SKM-1 treated with dmso at 0.1 percent for 144 hours (cell line): ENCODE measurements around the gene APBB2.
"Not testable (repeated sequence)": the region's sequence is repeated elsewhere in the genome, so short reads cannot be mapped to it uniquely, and the experiment has no call there.

Source experiments
- DNase-seq: peaks from one replicate; lab custom pipeline; 2025; ENCODE audit not compliant: unreplicated experiment; lab: John Stamatoyannopoulos, UW

The APBB2 gene

DNA sequence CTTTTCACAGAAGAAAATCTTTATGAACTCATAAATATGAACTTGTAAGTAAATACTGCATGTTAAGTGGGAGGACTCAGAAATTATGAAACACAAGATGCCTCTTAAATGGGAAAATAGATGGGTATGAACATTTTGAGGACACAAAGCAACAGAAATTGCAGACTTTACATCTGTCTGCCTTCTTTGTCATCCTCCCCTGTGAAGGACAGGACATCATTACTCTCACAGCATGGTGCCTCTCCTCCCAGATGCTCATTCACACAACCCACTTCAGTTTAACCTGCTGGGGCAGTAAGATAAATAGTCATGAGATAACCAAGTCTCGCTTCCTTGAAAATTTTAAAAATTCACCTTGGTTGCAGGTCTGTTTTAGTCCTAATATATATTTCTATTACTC is 144.5 kb downstream of the APBB2 start:
- DNase-seq = no peak

DNA sequence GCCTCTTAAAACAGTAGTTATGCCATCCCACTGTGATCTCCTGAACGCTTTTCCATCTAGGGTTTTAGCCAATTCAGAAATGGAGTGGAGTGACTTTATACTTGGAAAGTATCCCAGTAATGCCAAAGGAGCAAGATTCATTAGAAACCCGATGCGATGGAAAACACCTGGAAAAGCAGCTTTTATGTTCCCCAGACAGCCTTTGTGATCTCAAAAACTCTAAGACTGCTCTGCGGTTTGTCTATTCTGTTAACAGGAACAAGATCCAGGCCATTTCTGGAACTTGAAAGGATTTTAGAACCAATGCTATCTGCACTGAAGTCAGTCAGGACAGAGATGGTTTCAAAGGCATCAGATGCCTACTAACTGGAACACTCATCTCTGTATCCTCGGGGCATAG is 145.1 kb downstream of the APBB2 start:
- DNase-seq = no peak

DNA sequence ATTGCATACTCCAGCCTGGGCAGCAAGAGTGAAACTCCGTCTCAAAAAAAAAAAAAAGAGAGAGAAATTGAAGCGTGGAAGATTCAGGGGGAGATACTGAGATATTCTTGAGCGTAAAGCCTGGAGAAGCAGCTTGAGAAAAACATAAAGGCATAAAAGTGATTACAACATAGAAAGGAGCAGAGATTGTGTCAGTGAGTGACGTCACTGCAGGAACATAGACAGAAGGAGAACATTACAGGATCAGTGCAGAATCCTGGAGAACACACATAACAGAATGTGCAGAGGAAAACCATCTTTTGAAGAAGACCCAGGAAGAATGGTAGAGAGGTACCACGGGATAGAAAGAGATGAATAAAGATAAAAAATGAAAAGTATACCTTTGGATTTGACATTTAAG is 147.0 kb downstream of the APBB2 start:
- DNase-seq = no peak

DNA sequence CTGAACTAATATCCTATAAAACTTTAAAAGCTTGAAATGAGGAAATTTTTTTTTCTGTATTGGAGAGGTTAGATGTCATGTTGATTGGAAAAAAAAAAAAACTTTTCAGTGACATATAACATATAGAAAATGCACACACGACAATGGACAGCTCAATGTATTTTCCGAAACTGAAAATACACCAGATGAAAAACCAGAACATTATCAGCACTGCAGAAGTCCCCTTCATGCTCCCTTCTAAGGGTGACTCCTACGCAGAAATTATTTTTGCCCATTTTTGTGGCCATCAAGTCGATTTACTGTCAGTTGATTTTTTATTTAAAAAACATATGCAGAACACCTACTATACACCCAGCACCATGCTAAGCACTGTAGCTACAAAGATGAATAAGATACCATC is 148.3 kb downstream of the APBB2 start:
- no peak for DNase-seq

DNA sequence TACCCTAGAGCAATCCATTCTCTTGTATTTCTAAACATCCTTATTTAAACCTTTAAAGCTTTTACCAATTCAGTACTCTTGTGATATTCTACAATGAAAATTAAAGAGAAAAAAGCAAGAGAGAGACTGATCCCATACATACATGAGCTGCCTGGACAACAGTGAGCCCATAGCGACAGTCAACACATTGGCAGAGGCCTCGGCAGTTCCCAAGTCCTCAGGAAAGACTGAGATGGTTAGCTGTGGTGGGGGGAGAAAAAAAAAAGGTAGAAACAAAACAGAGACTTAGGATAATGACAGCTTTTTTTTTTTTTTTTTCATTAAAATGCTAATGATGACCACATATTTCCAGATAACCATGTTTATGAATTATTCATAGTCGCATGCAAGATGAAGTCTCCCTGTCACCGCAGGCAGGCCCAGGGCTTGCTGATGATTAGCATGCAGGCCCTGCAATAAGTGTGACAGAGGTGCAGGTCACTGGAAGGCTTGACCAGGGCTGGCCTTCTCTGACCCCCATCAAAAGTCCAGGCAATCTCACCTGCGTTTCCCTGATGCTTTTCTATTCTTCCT is 148.8 kb downstream of the APBB2 start:
- no peak for DNase-seq

DNA sequence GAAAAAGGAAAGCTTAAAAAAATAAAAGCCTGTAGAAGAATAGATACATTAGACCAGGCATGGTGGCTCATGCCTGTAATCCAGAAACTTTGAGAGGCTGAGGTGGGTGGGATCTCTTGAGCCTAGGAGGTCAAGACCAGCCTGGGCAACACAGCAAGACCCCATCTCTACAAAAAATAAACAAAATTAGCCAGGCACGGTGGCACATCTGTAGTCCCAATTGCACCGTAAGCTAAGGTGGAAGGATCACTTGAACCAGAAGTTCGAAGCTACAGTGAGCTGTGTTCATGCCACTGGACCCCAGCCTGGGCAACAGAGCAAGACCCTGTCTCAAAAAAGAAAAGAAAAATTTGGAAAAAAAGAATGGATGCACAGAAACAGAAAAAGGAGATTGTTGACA is 149.4 kb downstream of the APBB2 start:
- DNase-seq = no peak

DNA sequence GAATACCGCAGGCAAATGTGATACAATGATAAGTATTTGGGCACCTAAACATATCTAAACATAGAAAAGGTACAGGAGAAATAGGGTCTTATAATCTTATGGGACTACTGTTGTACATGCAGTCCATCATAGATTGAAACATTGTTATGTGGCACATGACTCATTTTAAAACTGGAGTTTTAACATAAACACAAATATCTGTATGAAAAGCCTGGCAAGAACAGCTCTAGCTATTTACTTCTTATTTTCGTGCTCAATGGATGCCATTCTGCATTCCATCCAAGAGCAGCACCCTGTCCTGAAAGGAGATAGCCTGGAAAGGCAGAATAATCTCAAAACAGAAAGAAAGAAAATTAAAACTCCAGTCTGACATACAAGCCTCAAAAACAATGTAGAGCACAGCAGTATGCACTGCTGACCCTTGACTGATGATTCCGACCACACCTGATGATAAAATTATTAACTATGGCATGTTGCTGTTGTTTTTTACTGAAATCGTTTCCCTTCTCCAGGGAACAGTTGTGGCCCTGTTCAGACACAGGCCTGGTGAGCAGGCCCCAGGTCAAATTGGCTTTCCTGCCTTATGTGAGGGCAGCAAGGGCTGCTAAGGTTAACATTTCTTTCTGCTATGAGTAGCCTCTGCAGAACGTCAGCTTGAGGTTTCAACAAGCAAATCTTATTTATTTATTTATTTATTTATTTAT is 152.7 kb downstream of the APBB2 start:
- DNase-seq = no peak

DNA sequence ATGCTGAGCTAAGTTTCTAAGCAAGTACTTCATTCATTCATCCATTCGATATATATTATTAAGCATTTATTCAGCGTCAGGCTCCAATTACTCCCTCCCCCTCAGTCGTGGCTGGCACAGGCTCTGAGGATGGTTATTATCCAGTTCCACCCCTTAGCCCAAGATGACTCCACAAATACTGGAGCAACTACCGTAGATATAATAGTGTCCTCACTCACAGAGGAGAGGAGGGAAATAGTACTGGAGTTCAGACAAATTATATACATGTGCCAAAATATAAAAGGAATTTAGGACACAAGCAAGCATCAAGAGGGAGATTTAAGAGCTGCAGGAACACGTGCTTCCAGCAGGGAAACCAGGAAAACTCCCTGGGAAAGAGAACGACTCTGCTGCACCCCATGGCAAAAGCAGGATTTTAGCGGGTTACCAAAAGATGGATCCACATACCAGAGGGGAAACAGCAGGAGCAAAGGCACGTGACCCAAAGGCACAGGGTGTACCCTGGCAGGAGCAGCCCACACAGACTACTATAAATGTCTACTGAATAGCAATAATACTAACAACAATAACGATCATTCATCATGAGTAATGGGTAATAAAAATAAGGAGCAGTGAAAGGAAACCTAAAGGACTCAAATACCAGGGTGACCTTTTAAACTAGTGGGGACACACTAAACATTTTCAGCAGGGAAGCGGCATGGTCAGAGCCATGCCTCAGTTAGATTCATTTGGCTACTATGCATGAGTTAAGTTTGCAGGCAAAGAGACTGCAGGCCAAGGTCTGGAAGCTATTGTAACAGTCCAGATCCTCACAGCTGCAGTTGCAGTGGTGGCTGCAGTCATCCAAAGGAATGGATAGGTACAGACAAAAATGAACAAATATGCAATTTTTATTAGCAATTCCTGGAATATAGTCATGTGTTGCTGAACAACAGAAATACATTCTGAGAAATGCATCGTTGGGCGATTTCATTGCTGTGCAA is 153.7 kb downstream of the APBB2 start:
- DNase-seq = no peak

DNA sequence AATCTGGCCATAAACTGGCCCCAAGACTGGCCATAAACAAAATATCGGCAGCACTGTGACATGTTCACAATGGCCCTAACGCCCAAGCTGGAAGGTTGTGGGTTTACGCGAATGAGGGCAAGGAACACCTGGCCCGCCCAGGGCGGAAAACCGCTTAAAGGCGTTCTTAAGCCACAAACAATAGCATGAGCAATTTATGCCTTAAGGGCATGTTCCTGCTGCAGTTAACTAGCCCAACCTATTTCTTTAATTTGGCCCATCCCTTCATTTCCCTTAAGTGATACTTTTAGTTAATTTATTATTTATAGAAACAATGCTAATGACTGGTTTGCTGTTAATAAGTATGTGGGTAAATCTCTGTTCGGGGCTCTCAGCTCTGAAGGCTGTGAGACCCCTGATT is 154.9 kb downstream of the APBB2 start:
- DNase-seq = not testable (repeated sequence)

DNA sequence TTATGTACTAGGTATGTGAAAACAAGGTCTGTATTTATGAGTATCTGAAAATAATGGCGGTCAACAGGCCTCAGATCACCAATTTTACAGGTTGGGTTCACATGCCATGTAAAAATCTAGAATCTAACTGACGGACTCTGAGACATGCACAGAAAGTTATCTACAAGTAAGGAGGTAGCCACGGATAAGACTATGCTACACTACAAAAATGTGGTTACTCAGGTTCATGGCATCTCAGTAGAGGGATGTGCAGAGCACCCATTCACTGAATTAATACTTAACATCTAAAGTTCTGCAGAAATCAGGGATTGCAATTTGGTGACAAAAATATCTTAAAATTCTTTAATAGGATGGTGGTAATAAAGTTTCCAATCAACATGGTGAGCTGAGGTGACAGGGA is 155.9 kb downstream of the APBB2 start:
- no peak for DNase-seq

DNA sequence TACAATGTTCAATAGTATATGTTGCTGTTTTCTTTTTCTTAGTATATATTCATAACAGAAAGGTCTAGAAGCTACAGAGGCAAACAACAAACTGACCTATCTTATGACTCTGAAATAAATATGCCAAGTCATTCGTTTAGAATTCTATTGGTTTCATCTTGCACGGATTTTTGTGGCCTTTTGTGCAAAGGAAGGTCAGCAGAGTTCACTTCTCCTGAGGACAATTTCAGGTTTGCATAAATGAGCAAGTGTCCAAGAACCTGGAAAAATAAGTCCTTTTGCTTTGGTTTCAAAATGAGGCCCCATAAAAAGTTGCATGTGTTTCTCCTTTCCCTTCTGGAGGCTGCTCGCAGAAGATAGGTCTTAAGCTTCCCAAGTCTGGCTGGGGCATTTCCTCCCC is 156.9 kb downstream of the APBB2 start:
- DNase-seq = no peak

DNA sequence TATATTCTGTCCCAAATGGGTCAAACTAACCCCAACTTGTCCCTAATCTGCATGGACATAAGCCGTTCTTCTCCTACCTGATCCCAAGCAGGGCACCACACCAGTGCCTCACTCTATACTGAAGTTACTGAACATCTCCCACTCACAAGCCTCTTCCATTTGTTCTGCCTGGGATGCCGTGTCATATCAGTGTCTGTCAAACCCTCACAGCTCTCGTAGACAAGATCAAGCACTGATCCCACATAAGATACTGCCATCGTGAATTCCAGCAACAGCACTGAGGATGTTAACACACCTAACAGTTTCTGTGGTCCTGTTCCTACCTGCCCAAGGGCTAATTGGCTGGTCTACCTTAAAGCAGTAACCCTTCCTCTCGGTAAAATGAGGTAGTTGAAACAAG is 162.1 kb downstream of the APBB2 start:
- DNase-seq = no peak

DNA sequence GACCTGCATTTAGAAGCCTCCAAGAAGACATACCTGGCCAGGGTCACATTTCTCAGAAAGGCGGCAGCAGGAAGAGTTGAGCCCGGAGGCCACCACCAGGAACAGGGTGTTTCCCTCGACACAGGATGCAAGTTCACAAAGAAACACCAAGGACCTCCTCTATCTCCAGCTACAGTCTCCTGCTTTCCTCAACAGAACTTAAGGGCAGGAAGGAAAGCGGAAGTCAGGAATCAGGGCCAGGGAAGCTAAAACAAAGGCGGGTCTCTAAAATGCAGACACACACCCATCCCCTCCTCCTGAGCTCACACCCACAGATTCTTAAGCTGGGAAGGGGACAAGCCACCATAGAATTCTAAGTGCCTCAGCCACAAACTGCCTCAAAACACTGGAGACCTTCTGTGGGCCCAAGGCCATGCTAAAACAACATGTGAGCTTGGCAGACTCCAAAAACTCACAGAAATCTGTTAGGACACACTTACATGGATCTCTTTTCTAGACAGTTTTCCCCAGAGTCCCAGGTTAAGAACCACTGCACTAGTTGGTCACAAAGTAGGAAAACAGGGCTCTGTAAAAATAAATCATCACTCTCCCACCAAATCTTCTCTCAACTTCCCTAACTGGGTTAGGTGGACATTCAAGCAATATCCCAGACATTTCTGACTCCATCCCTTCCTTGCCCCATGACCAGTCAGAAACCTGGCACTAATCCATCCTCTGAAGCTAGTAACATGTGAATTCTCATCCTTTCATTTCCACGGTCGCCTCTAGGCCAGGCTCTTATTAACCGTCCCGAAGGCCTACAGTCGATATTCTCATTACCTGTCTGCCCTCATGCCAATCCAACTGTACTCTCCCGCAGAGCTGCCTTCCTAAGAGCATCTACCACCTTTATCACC is 163.2 kb downstream of the APBB2 start:
- DNase-seq = no peak

DNA sequence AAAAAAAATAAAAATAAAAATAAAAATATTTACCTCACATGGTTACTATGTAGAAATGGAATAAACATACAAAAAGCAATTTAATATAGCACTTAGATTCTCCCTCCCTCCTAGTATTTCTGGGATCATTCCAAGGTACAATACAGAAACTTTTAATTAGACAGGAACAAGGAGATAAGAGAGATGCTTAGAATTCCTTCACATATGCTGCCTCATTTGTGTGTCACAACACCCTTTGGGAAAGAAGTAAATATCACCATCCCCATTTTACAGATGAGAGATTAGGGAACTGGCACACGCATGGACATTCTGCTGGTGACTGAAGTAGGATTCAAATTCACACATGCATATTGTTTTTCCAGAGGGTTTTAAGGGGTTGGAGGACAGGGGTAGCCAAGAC is 164.2 kb downstream of the APBB2 start:
- DNase-seq = no peak

DNA sequence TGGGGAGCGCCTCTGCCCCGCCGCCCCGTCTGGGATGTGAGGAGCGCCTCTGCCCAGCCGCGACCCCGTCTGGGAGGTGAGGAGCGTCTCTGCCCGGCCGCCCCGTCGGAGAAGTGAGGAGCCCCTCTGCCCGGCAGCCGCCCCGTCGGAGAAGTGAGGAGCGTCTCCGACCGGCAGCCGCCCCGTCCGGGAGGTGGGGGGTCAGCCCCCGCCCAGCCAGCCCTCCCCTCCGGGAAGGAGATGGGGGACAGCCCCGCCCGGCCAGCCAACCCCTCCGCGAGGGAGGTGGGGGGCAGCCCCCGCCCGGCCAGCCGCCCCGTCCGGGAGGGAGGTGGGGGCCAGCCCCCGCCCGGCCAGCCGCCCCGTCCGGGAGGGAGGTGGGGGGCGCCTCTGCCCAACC is 165.2 kb downstream of the APBB2 start:
- not testable (repeated sequence) for DNase-seq

DNA sequence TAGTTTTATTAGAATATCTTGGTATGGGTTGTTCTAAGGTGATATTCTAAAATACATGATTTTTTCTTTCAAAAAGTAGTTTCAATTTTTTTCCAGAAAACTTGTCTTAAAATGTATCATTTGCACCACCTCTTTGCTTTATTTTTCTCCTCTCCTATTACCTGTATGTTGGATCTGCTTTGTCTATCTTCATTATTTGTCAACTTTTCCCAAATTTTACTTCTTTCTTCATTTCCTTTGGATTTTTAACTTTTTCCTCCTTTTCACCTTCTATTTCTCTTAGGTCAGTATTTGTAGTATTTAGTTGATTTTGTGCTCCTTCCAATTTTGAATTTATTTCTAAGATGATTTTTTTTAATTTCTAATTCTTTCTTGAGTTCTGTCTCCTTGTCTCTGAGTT is 169.6 kb downstream of the APBB2 start:
- DNase-seq = no peak

DNA sequence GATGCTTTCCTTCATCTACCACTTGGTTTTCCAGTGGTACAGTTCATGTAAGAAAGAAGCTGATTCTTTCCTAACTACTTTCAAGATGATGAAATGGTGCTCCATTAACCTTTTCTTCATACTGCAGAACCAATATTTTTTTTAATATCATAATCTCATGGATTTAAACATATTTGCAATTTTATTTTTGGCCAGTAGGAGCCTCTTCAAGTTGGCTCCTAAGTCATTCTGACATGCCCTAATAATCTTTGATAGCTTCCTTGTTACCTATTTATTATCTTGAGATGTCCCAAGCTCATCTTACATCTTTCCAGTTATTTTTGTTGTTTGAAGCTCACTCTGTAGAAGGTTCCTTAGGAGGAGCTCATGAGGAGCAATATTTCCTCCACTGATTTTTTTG is 170.2 kb downstream of the APBB2 start:
- no peak for DNase-seq

DNA sequence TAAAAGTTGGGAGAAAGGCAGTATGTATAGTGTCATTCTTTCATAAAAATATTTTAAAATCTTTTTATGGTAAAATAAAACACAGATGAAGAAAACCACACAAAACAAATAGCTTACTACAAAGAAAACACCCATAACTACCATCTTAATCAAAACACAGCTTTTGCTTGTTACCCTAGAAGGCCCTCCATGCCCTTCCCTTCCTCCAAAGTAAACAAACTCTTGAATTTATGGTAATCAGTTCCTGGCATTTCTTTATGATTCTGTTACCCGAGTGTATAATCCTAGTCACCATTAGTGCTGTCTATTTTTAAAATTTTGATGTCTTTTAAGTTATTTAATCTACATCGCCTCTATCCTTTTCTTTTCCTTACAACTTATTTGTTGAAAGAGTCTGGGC is 170.9 kb downstream of the APBB2 start:
- no peak for DNase-seq

DNA sequence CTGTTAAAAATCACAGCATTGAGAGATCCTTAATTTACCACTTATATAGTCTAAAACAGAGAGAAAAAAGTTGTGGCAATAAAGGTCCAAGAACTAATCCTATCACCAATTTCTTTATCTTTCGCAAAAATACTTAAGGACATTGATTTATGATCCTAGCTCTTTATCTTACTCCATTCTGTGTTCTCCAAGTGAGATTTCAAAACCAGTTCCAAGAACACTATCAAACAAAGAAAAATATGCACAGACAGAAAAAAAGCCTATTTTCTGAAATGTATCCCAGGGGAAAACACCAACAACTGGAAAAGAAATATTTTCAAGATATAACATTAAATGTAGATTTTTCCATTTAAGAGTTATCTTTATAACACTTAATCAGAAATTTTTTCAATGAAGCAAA is 172.8 kb downstream of the APBB2 start:
- no peak for DNase-seq

DNA sequence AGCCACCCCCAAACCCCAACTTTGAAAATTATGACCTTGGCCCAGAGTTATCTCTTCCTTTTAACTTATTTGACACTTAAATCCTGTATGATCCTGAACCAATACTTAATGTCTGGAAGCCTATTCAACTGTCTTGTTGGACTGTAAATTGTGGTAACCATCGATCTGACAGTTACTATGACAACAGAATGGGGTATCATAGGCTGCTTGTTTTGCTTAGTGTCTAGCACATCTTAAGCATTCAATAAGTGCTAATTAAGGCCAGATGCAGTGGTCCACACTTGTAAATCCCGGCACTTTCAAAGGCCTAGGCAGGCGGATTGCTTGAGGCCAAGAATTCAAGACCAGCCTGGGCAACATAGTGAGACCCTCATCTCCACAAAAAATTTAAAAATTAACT is 175.0 kb downstream of the APBB2 start:
- DNase-seq = no peak

DNA sequence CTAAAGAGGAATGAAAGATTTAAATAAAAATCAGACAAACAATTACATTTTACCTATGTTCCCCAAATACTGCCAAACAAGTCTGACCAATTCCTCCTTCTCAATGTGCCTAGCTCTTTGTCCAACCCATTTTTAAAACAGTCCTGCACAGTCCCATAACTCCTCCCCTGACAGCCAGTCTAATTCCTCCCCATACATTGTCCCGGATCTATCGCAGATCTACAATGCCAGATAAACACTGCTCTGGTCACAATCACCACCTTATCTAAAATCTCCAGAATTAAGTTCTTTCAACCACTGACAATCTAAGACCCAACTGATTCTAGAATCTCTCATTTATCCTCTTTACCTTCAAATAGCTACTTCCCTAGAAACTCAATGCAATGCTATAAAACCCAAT is 176.0 kb downstream of the APBB2 start:
- DNase-seq = no peak
